Hematopoietic multipotent progenitor cell treated with erythropoietin and hydrocortisone succinate and interleukin-3 and kit ligand, for 8 days (in vitro differentiated cells): ENCODE data around the gene DDX1.
A peak's percentile ranks its signal among the peaks of the same experiment; 100 is the strongest.

ENCODE experiments used
- DNase-seq: peaks from one replicate; pipeline ENCODE4 v3.0.0-alpha.2; 2015

The DDX1 gene

DNA sequence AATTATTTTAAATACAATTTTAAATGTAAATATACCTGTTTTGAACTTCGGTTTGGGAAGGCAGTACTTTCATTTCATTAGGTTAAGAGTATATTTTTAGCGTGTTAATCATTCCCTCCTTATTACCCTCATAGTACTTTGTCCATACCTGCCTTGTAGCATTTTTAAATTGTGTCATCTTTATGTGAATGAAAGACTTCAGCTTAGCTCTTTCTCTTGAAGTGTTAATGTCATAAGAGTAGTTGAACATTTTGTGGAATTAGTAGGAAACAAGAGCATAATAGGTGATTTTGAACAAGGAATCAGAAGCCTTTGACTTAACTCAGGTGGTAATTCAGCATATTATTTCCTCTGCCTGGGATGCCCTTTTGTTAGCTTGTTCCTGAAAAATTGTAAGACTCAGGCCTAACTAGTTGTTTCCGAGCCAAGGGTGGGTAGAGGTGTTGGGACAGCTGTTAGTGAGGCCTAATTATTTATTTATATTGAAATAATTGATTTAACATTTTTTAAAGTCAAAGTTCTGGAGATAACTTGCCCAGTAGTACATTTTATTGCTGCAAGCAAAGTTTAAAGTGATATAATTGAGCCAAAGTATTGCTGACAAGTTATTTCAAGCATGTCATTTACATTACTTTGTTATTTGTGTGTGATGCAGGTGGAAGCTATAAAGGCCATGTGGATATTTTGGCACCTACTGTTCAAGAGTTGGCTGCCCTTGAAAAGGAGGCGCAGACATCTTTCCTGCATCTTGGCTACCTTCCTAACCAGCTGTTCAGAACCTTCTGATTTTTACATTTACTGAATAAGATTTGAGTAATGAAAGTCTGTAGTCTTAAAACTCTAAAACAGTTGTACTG, 38.7 kb downstream of the DDX1 start:
- DNase-seq, result no peak

DNA sequence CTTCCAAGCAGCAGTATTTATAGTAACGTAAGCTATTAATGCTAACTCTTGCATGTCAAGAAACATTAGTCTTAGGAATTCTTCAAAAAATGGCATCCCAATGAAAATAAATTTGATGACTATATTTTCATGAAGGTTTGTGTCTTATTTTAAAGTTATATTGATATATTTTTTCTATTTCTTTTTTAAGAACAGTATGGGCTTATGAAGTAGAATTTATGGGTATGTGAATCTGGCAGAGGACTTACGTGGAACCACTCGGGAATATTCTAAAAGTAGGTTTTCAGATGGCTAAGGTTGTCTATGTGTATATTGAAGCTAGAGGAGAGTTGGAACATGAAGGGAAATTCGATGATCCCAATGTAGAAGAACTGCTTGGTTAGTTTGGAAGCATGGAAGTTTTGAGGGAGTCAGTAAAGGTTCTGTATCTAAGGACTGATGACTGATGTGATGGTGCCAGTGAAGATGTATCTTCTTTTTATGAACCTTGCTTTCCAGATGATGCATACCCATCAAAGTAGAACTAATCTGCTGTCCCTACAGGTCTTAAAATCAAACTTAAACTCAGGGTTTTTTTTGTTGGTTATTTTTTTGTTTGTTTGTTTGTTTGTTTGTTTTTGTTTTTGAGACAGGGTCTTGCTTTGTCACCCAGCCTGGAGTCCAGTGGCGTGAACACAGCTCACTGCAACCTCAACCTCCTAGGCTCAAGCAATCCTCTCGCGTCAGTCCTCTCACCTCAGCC, 39.5 kb downstream of the DDX1 start:
- no peak for DNase-seq

DNA sequence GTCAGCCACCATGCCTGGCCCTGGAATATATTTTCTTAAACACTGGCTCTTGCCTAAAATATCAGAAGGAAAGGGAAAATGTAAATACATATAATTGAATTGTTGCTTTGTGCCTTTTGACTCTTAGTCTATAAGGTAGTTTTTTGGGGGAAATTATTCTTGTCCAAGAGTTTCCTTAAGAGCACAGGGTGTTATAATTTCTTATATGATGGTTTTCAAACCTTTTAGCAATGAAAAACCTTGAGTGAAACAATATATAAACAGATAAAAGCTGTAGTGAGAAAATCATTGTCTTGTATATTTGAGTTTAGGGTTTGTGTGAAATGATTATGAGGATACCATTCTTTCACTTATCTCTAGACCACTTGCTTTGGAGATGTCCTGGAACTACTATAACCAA, 40.2 kb downstream of the DDX1 start:
- DNase-seq, result no peak

DNA sequence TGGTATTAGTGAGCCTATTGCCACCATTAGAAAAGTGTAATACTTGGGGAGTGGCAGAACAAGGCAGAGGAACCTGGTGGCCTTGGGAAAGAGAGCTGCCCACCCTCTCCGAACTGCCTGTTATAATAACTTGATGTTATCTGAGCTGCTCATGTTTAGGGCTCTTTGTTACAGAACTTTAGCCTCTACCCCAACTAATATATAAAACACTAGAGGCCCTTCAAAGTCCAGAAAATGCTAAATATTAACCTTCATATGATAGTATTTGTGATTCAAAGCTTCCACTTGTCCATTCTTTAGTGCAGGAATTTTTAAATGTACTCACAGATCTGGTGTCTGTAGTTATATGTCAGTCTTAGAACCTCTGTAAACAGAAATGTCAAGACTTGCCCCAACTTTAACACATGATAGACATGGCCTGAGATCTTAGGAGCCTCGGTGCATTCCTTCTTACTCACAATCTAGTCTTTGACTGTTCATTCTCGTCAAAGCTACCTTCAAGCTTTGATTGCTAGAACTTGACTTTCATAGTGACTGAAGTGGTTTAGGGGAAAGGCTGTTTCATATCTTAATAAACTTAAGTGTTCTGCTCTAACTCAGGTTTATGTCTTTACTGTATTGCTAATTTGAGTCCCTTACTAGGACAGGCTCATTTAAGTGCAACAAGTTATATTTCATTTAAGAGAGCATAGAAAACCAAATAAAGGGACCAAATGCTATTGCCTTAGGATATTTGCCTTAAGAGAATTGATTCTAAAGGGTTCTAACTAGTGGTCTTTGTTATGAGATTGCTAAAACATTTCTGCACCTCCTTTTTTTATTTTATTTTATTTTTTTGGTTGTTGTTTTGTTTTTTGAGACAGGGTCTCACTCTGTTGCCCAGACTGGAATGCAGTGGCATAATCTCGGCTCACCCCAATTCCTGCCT, 41.6 kb downstream of the DDX1 start:
- DNase-seq, result no peak

DNA sequence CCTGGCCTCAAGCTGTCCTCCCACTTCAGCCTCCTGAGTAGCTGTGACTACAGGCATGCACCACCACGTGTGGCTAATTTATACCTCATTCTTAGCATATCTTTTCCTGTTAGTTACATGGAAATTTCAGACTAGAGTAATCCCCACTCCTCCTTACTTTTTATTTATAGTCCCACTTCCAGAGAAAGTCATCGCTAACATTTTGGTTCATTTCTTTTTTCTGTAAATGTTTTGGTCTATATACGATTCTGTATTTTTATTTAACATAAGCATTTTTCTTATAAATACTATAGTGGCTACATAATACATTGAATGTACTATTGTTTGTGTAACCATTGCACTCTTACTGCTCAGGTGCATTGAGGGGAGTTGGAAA, 42.3 kb downstream of the DDX1 start:
- DNase-seq, result no peak

DNA sequence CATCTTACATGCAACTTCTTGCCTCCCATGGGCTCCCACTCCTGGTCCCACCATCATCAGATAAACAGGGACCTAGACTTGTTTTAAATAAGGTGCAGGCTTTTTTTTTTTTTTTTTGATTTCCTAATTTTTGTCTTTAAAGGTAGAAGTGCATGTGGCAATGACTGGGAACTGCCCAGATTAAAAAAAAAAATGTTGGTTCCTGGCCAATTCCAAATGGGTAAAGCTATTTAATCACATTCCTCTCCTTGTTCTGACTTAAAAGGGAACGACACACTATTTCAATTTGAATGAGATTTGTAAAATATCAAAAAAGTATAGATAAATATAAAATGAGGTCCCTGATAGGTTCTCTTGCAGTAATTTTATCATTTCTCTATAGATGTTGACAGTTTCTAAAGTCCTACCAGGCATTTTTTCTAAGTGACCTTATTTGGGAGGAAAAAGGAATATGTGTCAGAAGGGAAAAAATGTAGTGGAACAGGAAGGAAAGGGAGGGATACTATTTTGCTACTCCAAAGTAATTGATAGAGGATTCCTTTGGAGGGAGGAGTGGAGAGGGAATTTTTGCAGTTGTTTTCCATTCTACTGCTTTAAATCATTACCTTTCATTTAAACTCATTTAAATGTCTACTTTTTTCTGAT, 43.3 kb downstream of the DDX1 start:
- no peak for DNase-seq

DNA sequence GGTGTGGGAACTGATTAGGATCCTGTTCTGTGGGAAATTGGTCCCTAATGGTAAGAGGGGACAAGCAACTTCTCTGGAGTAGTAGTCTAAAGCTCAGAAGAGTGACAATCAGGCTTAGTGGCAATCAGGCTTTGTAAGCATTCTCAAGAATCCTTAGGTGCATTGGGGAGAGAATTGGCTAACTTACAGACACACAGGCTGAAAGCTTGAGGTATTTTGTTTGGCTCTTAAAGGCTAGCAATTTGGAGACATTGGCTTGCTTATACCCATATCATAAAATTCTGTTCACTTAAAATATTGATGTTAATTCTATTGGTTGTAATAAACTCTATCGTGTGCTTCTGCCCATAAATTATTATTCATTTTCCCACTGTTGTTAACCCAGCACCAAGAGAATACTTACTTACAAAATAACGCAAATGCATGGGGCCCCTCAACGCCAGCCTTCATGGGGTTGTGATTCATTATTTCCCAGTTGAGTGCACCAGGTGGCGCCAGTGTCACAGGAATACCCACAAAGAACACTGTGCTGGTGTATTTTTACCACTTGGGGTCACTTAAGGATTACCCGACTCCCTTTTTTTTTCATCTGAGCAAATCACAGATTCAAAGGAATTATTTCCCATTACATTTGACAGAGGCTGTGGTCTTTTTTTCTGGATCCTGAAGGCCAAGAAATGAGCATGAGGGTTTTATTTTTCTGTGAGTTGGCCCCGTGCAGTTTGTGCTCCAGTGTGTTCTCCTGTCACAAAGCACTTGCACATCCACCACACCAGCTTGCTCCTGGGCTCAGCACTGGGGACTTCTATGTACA, 45.5 kb downstream of the DDX1 start:
- DNase-seq, result peak; percentile 75

DNA sequence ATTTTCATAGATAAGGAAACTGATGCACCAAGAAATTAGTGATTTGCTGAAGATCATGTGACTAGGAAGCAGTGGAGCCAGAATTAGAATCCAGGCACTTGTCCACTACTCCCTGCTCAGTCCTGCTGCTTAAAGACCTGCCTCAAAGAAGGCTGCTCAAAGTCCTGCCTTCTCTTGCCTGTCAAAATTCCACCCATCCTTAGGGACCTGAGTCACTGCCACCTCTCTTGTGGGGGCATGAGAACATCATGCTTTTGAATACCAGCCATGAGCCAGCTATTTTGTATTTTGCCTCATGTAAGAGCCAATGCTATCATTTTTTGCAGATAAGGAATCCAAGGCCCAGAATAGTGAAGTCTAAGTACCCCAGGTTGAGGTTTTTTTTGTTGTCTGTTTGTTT, 47.1 kb downstream of the DDX1 start:
- DNase-seq, result no peak

DNA sequence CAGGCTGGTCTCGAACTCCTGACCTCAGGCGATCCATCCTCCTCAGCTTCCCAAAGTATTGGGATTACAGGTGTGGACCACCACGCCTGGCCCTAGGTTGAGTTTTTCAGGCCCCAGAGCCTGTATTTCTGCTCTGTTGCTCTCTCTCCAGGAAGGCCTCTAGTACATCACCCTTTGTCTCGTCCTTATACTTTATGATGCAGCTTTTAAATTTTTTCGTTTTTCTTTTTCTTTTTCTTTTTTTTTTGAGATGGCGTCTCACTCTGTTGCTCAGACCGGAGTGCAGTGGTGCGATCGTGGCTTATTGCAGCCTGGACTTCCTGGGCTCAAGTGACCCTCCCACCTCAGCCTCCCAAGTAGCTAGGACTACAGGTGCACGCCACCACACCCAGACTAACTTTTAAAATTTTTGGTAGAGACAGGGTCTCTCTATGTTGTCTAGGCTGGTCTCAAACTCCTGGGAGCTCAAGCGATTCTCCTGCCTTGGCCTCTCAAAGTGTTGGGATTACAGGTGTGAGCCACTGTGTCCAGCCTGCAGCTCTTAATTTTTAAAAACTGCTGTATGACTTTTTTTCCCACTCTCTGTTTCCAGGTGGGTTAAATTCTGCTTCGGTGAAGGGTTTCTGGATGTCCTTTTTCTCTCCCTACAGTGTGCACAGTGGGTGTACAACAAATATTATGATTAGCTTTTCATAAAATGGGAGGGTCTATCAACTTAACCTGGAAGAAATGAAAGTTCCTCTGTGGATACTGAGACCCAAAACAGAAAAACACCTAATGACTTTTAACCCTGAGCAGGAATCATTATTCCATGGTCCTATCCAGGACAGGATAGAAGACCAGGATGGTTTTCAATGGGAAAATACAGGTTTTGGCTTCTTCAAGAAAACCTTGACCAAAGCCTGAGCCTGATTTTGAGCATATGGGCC, 47.9 kb downstream of the DDX1 start:
- no peak for DNase-seq

DNA sequence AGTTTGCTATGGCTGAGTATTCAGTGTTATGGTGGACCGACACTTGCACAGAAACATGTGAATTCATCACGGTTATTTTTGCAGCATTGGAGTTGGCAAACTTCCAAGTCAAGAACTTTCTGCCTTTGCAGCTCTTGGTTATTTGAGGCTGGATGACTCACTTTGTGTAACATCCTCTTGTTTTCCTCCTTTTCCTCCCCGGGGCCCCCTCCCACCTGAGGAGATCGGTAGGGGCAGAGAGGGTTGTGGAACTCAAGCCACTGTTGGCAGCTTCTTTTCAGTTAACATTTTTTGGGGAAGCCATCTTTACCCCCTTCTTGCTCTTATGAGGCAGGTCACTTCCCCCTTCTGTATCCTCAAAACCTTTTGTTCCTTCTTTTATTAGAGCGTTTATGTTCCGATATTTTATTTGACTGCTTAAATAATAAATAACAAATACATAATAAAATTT, 48.6 kb downstream of the DDX1 start:
- DNase-seq, result peak; percentile 16

DNA sequence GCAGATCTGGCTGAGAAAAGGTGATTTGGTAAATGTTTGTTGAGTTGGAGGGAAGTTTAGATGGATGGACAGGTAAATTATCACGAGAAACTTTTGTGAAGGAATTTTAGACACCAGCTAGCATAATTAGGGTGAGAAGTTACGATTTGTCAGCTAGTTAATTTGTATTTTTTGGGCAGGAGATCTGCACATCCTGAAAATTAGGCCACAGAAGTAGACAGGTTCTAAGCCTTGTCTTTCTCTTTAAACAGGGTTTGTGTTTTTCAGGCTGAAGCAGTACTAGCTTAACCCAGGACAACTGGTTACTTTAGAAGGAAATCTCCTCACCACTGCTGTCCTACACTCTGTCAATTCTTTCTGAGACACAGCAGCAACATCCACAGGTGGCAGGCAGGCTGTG, 49.1 kb downstream of the DDX1 start:
- DNase-seq, result no peak

DNA sequence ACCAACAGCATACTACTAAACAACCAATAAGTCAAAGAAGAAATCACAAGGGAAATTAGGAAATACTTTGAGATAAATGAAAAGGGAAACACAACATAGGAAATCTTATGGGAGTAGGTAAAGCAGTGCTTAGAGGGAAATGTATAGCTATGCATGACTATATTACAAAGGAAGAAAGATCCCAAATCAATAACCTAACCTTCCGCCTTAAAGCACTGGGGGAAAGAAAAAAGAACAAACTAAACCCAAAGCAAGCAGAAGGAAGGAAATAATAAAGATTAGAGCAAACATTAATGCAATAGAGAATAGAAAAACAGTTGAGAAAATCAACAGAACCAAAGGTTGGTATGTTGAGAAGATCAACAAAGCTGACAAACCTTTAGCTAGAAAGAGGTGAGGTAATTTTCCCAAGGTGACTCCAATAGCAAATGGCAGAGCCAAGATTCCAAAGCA, 49.9 kb downstream of the DDX1 start:
- DNase-seq, result no peak

DNA sequence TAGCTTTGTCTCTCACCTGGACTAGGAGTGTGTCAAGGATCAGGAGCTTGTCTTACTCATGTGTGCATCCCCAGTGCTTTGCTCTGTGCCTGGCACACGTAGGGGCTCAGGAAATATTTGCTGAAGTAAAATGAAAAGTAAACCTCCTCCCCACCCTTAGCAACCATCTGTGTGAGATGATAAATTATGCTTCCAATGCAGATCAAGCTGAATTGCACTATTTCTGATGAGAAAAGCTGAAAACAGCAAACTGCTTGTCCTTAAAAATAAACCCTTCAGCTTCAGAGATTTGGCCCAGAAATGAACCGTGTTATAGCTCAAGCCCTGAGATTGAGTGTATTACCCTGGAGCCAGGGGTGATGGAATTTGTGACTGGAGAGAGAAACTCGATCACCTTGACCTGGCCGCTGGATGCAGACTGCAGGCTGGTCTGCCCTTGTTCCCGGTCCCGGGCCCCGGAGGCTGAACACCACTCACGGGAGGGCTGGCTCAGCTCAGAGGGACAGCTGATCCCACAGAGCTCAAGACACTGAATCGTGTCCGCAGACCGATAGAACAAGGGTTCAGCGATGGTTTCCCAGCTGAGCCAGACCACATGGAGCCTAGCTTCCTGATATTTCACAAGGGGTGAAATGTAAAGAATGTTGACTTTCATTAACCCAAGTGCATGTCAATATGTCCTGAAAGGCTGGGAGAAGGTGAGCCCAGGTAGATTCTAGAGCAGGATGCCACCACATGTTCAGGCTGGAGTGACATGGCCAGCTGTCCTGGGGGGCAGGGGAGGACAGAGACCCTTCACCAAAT, 50.5 kb downstream of the DDX1 start:
- no peak for DNase-seq

DNA sequence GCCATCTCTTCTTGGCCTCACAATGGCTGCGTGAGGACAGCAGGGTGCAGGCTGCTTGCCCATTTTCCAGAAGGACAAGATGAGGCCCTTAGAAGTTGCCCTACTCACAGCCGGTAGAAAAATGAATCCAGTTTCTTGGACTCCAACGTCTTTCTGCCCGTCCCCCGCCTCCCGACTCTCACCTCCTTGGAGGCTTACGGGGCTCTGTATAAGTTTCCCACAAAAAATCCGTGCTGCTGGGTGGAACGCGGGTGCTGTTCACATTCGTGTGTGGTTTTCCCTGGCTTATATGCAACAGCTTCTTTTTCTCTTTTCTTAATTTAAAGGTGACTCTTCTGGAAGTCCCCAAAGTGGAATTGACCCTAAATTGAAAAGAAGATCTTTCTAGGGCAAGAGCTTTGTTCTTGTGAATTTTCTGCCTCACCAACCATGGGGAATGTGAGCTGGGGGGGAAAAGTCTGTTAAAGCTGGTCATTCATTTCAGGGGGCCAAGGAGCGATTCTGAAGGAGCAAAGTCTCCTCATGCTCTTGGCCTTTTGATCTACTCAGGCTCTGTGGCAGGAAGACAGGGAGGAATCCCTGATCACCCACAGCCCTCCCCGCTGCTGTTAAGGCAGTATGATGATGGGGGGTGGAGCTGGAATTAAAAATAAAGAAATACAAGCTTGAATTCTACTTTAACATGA, 51.3 kb downstream of the DDX1 start:
- DNase-seq, result no peak

DNA sequence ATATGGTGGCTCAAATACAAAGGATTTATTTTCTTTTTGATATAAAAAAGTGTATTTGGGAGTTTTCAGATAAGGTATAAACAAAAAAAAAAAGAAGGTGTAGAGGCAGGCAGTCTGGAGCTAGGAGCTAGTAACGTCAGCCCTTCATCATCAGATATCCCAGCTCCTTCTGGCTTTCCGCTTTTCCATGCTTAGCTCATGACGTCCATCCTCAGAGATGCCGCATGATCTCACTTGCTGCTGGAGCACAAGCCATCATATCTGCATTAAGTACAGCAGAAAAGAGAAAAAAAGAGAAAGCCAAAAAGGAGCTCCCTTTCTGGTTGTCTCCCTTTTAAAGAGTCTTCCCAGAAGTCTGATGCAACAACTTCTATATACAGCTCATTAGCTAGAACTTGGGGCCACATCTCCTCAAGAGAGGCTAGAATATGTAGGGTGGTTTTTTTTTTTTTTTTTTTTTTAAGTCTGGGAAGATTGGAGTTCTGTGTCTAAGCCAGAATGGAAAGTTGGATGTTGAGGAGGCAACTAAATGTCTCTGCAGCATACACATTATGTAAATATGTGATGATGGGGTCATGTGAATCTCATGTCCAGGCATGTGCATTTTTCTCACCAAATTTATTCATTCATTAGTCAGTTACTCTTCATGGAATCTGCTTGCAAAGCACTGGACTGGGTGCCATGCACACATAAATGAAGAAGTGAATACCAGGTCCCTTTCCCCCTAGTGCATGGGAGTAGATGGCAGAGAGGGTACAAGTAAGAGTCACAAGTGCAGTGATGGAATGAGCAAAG, 52.3 kb downstream of the DDX1 start:
- no peak for DNase-seq

DNA sequence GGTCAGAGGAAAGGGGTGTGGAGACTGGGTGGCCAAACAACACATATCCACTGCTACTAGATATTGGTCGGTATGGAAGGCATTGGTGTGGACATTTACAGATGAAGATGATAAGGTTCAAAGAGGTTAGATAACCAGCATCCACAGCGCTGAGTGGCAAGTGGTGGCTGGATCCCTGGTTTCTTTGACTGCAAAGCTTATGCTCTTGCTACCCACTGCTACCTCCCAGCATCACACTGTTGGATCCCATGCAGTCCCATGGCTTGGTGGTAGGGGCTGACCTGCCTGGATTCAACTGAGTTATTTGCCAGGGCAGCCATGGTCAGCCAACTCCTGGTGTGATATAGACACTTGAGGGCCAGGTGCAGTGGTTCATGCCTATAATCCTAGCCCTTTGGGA, 53.6 kb downstream of the DDX1 start:
- no peak for DNase-seq

DNA sequence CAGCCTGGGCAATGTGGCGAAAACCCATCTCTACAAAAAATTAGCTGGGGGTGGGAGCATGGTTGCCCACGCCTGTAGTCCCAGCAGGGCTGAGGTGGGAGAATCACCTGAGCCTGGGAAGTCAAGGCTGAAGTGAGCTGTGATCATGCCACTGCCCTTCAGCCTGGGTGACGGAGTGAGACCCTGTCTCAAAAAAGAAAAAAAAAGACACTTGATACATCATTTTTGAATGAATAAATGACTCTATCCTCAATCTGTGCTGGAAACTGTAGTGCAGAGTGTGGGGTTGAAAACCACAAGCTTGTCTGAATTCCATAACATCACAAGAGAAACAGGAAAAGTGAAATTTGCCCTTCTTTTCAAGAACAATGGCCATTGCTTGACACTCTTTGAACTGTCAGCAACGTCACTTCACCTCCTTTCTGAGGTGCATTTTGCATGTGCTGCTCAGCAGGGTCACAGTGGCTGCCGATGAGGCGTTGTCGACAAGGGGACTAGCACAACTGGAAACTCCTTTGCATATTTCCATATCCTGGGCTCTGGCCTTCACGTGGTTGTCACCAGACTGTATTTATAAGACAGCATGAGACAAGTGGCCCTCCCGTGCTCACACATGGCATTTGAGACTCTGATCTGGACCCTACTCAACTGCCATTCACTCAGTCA, 54.2 kb downstream of the DDX1 start:
- no peak for DNase-seq

DNA sequence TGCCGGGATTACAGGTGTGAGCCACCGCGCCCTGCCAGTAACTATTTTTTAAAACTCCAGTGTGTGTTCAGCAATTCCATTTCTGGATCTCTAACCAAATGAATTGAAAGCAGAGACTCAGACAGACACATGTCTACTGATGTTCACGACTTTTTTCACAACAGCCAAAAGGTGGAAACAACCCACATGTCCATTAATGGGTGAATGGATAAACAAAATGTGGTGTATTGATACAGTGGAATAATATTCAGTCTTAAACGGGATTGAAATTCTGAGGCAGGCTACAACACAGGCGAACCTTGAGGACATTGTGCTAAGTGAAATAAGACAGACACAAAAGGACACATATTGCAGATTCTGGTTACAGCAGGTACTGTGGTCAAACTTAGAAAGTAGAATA, 55.0 kb downstream of the DDX1 start:
- no peak for DNase-seq
